Medulla oblongata (tissue), 1 donor: ENCODE results near the gene ABHD12B.
"Not testable (repeated sequence)": the region's sequence is repeated elsewhere in the genome, so short reads cannot be mapped to it uniquely, and the experiment has no call there.

Experiments
- DNase-seq: peaks from one replicate; pipeline ENCODE4 v3.0.0-alpha.2; 2015; ENCODE audit errors: extremely low spot score

ABHD12B gene

DNA sequence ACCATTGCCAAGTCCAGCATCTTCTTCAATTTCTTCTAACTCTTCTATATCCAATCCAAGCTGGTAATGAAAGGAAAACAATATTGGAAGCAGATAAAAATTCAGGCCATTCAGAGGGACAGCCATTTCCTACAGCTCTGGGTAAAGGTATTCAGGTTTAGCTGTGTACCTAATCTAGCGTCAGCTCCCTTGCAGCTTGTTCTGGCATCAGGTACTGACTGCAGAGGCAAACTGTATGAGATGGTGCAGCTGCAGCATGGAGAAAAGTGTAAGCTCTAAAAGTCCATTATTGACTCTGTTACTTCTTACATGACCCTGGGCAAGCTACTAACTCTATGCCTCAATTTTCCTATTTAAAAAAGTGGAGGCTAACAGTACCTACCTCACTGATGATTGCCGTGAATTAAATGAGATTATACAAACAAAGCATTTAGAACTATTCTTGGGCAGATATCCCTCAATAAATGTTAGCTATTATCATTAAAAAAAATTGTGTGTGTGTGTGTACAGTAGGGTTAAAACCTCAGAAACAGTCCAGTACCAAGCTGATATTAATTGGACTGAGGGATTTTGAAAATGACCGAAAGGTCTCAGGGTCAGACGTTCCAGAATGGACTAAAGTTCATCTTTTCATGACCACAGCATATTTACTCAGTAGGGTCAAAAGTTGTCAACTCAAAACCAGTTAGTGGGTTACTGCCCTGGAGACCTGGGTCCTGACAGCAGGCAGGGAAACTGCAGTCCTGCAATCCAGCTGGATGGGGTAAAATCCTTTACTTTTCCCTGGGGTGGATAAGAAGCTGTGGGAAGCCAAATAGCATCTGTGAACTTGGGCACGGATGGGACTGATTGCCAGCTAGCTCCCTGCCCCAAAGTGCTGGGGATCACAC lies 63.5 kb downstream of the ABHD12B start:
- no peak for DNase-seq

GRCh38 chr14:50936016-50936340 lies 64.1 kb downstream of the ABHD12B start:
- DNase-seq = no peak

DNA sequence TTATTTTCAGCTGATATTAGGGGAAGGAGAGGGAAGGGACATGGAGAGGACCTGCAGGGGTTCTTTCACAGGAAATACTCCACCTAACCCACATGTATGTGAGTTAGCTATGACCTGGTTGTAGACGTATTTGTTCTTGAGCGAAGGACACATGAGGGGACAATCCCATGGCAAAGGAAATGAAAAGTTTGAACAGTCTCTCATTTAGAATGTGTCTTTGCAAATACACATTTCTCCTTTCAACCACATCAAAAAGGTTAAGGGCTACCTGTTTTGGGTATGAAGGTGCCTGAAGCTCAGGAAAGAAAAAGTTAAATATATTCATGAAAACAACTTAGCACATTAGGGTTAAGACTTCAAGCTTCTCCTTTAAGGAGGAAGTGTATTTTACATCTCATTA lies 65.0 kb downstream of the ABHD12B start:
- no peak for DNase-seq

DNA sequence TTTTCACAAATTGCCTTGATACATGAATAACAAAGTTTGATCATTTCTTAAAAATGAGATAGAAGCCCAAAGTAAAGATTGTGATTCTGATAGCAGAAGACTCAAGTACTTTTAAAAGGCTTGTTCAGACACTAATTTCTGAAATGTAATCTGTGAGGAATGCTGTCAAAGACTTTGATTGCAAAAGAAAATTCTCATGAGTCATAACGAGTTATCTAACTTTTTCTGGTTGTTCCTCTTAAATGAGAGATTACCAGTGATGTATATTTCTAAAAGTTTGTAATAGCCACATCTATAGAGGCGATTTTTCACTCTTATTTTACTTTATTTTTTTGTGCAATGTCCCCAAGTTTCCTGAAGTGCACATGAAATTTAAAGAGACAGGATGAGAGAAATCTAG lies 65.5 kb downstream of the ABHD12B start:
- DNase-seq = no peak

- DNase-seq = no peak
These were observed 65.9 kb downstream of the ABHD12B start for GRCh38 chr14:50937800-50938199.

DNA sequence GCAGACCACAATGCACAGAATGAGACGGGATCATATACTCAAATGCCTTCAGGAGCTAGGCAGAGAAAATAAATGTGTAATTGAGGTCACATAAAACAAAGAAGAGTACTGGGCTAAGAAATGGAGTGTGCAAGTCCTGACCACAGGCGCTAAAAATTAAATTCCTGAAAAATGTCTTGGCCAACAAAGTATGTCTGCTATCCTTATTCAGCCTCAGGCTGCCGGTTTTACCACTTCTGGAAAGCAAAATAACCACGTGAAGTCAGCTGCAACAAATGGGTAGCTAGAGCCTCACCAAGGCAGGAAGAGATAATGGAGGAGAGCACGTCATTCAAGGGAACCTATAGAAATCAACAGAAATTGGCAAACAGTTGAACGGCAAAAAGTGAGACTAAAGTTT lies 69.3 kb downstream of the ABHD12B start:
- DNase-seq = no peak

DNA sequence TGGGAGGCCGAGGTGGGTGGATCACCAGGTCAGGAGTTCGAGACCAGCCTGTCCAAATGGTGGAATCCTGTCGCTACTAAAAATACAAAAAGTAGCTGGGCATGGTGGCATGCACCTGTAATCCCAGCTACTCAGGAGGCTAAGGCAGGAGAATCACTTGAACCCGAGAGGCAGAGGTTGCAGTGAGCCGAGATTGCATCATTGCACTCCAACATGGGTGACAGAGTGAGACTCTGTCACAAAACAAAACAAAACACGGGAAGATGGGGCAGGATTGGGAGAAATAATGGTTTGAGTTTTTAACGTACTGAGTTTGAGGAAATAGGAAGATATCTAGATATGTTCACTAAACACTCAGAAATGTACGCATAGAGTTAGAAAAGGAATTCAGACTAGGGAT lies 69.8 kb downstream of the ABHD12B start:
- DNase-seq = not testable (repeated sequence)

GRCh38 chr14:50943261-50943942 lies 71.5 kb downstream of the ABHD12B start:
- DNase-seq = peak; percentile 31

- peak; percentile 51 for DNase-seq
These were observed 72.2 kb downstream of the ABHD12B start, which contains the start of gene PYGL for GRCh38 chr14:50943943-50944646. Gene PYGL, minus strand, starts transcription at chr14:50944483. Its CDS starts 80 bp downstream, at chr14:50944403.

DNA sequence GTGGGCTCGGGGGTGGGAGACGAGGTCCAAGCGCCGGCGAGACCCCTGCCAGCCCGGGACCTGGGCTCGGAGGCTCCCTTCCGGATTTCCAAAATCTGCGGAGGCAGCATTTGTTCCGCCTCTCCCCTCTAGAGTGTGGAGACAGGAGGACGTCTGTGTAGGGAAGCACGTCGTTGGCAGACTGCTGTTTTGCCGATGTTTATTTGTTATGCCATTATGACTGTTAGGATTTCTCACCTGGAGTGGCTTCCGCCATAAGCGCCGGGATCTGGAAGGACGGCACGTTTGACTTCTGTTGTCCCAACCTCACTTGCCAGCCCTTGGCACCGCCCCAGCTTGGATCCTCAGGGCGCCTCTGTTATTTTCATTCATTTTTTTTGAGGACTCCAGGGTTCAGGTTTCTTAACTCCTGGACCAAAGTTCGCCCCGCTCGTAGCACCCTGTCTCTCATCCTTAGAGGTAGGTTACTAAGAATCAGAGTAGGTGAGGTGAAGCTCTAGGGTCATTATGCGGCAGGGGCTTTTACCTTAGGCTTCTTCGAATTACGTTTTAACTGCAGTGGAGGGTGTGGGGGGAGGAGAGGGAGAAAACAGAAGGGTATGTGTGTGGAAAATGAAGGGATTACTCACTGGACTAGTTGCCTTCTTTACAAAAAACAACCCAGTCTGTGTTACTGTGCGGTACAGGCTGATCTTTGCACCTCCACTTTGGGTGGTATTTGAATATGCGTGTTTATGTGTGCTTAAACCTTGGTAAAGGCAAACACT lies 73.0 kb downstream of the ABHD12B start:
- peak; percentile 37 for DNase-seq

DNA sequence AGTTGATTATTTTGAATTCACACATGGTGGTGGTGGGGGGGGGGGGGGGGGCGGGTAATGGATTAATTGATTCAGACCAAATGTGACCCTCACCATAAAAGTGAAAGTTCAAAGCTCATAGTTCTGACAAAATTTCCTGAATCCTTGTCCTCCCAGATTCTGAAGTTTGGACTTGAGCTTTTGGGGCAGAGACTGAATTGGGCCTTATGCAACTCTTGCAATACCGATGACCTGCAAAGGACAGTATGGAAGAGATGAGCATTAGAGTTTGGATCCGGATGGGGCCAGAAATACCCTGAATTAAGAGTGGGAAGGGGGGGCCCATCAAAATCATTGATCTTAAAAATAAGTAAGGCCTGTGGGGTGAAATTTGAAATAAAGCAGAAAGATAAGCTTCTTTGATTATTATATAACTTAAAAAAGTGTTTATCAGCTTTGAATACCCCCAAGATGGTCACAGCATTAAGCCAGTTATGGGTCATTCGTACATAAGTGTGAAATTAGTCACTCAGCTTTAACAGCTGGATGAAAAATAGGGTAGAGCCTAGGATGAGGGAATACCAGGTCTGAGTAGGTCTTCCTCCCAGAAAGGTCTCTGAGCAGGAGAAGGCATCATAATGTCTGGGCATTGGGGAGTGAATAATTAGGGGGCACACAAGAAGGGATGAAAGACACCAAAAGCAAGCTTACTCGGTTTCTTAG lies 74.5 kb downstream of the ABHD12B start:
- no peak for DNase-seq

DNA sequence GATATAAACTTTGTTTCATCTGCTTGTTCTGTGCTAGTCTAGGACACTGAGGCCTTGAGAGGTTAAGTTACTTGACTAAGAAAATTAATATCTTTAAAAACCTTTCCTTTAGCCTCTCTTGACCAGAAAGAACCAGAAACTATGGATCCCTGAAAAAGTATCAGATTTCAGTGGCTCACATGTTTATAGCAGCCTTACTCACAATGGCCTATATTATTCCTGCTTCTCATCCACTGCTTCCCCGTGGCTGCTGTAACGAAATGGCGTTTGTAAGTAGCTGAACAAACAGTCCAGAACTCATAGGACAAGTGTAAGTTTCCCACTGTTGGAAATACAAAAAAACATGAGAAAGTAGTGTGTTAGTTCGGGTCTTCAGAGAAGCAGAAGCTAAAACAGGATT lies 75.6 kb downstream of the ABHD12B start:
- DNase-seq = peak; percentile 43

DNA sequence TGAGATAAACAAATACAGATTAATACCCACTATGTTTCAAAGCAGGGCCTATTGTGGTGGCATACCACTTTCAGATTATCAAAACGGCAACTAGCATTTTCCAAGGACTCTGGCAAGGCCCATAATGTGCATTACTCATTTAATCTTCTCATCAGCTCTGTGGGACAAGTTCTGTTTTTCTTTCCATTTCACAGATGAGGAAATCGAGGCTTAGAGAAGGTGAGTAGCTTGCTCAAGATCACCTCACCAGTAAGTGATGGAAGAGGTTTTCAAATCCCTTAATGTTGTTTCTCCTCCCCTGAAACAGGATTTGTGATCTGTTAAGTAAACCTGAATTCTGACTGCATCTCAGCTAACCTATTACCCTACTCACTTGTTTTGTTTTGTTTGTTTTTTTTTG lies 76.4 kb downstream of the ABHD12B start:
- no peak for DNase-seq

DNA sequence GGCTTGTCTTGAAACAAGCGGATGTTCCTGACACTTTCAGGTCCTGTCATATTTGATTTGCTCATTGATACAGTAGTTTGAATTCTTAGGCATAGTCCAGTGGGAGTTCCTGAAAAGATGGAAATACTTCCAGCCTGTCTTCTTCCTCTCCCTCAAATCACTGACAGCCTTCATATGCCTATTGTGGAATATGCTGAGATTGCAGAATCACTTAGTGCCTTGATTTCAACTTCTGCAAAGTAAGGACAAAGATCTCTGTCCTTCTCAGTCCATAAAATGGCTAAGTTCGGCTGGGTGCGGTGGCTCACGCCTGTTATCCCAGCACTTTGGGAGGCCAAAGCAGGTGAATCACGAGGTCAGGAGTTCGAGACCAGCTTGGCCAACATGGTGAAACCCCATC lies 79.2 kb downstream of the ABHD12B start:
- DNase-seq = no peak

- no peak for DNase-seq
These were observed 81.6 kb downstream of the ABHD12B start for GRCh38 chr14:50953502-50953901.
